HG03103 (cell line): ENCODE measurements around the gene HDAC10.

ENCODE experiments used
- ATAC-seq: cut with Tn5 transposase; IDR thresholded peaks from one replicate; pipeline ENCODE4 v1.9.1; 2021; ENCODE audit warnings: low read depth; ENCODE audit not compliant: unreplicated experiment

HDAC10 gene

GRCh38 chr22:50257041-50257440 lies 6.0 kb upstream of the HDAC10 start:
- no peak for ATAC-seq

GRCh38 chr22:50256258-50256862 lies 5.3 kb upstream of the HDAC10 start:
- no peak for ATAC-seq

DNA sequence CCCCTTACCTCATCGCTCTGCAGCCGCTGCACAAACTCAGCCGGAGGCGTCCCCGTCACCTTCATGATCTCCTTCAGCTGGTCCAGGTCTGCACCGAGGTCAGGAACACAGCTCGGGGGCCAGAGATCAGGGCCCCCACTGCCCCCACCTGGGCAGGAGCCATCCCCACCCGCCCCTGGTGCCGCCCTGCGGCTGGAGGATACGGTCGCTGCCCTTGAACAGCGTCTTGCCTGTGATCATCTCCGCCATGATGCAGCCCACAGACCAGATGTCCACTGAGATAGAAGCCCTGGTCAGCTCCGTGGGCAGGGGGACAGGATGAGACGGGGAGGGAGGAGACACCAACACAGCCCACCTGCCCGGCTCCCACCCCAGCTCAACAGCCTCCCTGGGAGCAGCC lies 4.5 kb upstream of the HDAC10 start:
- ATAC-seq = no peak

- no peak for ATAC-seq
These were observed 4.0 kb upstream of the HDAC10 start for GRCh38 chr22:50255099-50255498.

DNA sequence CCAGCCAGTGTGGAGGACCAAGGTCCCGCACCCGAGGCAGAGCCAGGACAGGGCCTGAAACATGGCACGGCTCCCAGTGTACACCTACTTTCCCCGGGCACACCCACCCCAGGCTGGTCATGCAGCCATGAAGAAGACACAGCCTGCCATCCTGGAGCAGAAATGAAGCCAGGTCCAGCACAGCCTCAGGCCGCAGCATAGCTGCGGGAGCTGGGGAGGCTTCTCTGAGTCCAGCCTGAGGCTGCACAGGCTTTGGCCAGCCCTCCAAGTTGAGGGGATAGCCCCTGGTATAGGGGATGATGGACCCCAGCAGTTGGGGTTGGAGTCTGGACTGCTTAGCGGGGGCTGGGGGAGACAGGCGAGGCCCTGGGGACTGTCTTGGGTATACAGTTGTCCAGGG lies 2.9 kb upstream of the HDAC10 start:
- no peak for ATAC-seq

DNA sequence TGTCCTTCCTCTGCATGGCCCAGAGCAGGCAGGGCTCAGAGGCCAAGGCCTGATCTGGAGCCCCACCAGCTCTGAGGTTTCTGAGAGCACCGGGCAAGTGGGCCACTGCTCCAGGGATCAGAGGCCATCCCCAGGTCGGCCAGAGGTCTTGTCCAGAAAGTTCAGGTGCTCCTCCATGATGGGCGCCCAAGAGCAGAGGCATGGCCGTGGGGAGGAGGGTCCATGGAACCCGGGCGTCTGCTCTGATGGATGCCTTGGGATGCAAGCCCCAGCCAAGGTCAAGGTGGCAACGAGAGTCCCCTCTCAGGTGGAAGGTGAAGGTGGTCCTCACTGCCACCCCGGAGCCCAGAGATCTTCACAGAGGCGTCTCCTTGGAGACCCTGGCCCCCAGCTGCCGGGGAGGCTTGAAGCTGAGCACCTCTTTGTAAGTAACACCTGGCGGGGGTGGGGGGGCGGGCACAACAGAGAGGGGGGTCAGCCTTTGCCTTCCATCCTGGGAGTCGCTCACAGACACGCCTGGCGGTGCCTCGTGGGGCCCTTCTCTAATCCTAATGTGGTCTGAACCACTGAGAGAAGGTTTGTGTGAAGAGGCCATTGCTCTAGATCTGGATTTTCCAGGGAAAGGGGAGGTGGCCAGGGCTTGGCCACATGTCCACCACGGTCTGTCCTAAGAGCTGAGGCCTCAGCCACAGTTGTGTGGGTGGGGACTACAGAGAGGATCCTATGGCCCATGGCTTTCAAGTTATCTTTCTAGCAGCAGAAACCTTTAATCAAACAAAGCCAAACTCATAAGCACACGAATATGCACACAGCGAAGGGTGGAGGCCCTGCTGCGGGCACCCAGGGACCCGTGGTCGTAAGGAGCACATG lies 2.2 kb upstream of the HDAC10 start:
- ATAC-seq = no peak

- ATAC-seq = no peak
These were observed 1.3 kb upstream of the HDAC10 start for GRCh38 chr22:50252082-50253045.

DNA sequence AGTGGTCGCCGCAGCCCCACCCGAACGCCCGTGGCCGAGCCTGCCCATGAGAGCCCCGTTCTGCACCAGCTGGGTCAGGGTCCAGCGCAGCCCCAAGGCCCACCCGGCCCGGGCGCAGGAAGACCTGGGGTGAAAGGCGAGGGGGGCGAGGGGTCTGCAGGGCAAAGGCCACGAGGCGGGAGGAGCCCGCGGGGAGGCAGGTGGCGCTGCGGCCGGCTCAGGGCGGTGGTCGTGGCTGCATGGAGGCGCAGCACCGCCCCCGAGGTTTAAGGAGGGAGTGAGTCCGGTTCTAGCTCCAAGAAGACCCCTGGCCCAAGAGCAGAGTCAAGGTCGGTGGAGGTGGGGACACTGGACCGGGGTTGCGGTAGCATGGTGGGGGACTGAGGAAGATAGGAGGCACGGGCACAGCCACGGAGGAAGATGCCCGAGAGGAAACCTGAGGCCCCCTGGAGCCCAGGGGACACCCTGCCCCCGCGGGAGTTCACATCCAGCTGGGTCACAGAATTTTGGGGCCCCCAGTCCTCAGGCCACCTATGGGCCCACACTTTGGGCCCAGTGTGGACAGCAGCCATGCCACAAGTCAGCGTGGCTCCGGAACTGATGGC lies 514 bp upstream of the HDAC10 start:
- ATAC-seq = no peak

DNA sequence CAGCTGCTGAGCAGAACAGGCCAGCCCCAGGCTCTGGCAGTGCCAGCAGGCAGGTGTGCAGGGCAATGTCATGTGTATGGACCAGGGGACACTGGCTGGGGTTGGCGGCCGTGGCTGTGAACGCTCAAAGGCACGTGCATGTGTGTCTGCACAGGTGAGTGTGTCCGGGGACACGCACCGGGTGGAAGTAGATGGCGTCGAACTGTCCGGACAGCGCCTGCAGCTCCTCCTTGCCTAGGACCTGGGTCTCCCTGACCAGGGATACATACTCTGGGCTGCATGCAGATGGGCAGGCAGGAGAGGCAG lies 863 bp downstream of the HDAC10 start:
- ATAC-seq = no peak

DNA sequence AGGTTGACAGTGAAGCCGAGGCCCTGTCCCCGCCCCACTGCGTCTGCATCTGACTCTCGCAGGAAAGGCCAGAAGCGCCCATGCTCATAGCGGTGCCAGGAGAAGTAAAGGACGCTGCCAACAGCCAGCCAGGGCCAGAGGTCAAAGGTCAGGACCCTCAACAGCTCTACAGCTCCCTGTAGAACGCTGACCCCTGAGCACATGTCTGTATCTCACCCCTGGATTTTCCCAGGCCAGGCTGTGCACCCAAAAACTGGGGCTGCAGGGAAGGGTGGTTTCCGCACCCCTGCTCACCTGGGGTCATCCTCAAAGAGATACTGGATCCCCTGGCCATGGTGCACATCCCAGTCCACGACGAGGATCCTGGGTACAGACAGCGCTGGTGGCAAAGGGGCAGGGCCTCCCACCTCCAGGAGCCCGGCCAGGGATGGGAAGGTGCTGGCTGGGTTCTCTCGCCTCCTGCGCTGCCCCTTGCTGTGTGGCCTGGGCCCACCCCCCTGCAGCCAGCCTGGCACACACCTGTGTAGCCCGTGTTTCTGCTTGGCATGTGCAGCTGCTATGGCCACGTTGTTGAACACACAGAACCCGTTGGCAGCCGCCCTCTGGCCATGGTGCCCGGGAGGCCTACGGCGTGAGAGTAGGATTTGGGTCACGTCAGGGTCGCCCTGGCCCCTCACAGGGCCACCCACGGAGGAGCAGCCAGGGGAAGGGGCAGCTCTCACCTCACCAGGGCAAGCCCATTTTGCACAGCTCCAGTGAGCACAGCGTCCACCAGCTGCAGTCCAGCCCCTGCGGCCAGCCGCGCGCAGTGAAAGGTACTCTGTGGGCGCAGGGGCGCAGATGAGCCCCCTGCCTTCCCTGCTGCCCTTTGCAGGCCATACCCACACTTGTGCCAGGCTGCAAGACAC lies 1.5 kb downstream of the HDAC10 start:
- no peak for ATAC-seq

DNA sequence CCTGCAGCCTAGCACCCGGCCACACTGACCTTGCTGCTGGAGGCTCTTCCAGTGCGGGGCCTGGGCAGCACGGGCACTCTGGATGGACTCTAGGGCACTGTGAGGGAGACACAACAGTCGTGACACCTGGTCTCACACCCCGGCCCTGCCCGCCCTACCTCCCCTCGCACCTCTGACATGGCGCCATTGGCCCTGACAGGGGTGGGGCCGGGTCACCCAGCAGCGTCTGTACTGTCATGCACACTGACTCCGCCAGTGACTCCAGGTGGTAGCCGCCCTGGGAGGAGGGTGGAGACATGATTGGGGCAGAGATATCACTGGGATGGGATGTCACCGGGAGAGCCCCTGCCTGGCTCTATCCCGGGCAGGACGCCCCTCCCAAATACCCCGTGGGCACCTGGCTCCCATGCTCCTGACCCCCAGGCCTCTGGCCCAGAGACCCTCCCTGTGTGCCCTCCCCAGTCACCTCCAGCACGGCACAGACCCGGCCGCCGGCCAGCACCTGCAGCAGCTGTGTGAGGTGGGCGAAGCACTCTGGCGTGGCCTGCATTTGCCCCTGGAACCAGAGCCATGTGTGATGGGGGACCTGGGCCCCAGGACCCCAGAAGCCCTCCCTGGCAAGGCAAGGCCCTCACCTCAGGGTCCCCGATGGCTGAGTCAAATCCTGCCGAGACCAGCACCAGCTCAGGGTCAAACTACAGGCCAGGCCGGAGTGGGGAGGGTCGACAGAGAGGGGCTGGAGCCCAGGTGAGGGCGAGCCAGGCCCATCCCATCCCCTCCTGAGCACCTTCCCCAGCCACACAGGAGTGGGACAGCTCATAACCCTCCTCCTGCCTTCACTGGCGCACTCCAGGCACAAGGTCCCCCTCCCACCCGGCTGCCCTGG lies 2.6 kb downstream of the HDAC10 start:
- no peak for ATAC-seq

DNA sequence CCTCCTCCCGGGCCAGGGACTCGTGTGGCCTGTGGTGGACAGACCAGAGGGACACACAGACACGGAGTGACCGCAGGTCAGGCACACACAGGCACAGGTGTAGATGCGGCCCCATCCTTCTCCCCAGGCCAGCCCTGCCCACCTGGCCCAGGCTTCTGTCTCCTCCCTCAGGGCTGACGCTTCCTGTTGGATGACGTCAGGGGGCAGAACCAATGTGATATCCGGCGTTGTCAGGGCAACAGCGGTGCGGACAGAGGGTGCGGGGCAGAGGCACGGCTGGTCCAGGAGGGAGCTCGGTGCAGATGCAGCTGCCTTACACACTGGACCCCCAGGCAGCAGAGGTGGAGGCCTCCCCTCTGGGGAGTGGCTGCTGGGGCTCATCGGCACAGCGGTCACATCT lies 3.3 kb downstream of the HDAC10 start:
- no peak for ATAC-seq

DNA sequence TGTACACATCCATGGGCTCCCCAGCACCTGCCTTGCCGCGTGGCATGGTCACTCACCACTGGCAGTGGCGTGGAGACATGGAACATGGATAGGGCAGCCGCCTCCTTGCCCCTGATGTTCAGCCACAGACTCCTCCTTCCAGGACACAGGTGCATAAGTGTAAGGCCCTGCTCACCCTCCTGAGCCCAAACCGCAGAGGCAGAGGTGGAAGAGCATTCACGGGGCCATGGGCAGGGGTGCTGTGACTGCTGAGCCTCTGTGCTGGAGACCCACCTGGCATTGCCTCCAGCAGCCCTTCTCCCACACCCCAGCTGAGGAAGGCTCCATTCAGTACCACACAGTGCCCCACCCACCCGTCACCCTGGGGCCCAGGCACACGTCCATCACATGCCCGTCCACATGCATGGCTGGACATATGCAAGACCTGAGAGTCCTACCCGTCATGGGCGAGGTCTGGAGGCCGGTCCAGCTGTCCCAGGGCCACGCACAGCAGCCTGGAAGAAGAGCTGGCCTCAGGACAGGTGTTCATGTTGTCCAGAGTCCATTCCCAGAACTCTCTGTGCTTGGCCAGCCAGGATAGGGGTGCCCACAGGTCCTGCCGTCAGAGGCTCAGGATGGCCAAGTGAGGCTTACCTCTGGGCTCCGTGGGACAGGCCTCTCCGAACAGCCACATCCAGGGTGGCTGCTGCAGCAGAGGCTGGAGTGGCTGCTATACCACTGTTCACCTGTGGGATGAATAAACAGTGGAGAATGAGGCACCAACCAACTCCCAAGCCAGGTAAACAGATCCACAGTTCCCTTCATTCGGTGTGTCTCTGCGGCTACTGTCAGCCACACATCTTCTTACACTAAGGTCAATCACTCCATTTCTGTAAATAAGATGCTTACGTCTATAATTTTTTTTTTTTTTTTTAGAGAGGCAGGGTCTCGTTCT lies 4.6 kb downstream of the HDAC10 start:
- ATAC-seq = no peak

DNA sequence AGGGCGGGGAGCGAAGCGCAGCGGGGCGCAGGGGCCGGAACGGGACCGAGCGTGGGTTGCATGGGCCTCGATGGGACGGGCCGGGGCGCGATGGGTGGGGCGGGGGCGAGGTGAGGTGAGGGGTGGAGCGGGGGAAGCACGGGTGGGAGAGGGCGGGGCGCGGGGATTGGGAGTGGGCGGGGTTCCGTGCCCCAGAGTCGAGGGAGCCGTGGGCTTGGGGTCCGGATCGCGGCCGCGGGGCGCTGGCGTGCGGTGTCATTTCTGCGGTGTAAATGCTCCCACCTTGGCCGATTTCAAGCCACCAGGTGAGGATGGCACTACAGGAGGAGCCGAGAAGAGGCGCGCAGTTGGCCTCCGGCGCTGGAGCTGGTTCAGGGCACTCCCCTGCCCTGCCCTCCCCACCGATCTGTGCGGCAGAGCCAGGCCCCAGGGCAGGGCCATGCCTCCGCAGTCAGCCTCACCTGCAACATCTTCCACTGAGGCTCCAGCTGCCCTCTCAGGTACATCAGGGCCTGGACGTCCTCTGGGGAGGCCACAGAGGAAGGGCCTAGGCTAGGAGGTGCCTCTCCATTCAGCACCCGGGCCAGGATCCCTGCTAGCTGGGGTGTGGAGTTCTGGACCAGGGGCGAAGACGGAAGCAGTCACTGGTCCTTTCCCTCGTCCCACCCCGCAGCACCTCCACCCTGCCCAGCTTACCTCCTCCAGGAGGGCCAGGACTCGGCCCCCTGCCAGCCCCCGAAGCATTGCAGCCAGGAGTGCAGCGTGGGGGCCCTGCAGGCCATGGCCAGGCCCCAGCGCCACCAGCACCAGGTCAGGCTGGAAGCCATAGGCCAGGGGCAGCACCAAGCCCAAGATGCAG lies 5.6 kb downstream of the HDAC10 start:
- ATAC-seq = no peak

DNA sequence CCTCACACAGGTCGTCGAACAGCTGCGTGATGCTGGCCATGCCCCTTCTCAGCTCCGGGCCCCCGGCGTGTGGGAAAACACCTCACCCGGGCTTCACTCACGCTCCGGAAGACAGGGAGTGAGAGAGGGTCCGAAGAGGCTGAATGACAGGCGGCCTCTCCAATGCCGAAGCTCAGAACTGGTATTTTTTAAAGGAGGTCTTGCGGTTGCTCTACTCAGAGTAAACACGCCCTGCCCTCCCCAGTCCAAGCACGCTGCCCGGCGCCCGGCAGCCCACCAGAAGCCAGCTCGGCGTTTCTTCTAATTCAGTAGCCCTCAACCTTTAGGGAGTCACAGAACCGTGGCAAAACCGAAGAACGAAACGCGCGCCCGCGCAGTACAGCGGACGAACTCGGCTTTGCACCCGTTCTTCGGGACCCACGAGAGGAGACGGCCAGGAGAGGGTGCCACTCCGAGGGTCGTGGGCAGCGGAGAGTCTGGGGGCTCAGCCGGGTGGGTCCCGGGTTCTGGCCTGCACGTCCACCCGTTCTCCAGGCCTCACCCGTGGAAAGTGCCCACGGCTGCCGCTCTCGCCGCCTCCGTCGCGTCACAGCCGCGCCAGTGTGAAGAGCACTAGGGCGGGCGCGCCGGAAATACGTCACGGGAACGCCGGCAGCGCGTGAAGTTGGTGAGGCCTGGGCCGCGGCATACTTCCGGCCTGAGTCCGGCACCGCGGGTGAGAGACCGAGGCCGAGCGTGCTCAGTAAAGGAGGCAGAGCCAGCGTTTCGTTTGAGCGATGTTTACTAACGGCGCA lies 6.4 kb downstream of the HDAC10 start, which contains the start of gene TUBGCP6:
TUBGCP6 (minus strand) TSS at position 604 of the 794 bp plus-strand sequence; CDS start at position 40, 564 bp downstream.
- ATAC-seq = peak; percentile 53
